Measurements from ENCODE around the gene PKMYT1. TPM values are rescaled to one million over a fixed set of nuclear protein-coding genes. Genes with fewer than 3 reads are reported as not detected.

PKMYT1 gene
- total and polyA plus RNA-seq, 9 of the 15 experiments (the other 6 are each of a cell fraction or from before 2014, with no cell fraction given), result 8.7 to 201 (median 37.8) TPM

DNA sequence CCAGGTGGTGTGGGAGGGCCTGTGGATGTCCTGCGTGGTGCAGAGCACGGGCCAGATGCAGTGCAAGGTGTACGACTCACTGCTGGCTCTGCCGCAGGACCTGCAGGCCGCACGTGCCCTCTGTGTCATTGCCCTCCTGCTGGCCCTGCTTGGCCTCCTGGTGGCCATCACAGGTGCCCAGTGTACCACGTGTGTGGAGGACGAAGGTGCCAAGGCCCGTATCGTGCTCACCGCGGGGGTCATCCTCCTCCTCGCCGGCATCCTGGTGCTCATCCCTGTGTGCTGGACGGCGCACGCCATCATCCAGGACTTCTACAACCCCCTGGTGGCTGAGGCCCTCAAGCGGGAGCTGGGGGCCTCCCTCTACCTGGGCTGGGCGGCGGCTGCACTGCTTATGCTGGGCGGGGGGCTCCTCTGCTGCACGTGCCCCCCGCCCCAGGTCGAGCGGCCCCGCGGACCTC, 33.3 kb upstream of the PKMYT1 start (continued):
- TF ChIP-seq POLR2G (IDR thresholded peaks at IDR 0.05; ENCODE audit: low read depth, low read length) (no peak; the same call in 1 of the 2 replicates), RAD51 (IDR thresholded peaks at IDR 0.05; ENCODE audit: borderline replicate concordance, low read depth) (no peak), STAT5B (CRISPR knock-in tag; IDR thresholded peaks at IDR 0.05) (no peak), CBFA2T2 (conservative IDR thresholded peaks at IDR 0.05) (no peak), RBFOX2 (IDR thresholded peaks at IDR 0.05; ENCODE audit: low read depth, low read length) (no peak)
- TF ChIP-seq, protein P1, sequence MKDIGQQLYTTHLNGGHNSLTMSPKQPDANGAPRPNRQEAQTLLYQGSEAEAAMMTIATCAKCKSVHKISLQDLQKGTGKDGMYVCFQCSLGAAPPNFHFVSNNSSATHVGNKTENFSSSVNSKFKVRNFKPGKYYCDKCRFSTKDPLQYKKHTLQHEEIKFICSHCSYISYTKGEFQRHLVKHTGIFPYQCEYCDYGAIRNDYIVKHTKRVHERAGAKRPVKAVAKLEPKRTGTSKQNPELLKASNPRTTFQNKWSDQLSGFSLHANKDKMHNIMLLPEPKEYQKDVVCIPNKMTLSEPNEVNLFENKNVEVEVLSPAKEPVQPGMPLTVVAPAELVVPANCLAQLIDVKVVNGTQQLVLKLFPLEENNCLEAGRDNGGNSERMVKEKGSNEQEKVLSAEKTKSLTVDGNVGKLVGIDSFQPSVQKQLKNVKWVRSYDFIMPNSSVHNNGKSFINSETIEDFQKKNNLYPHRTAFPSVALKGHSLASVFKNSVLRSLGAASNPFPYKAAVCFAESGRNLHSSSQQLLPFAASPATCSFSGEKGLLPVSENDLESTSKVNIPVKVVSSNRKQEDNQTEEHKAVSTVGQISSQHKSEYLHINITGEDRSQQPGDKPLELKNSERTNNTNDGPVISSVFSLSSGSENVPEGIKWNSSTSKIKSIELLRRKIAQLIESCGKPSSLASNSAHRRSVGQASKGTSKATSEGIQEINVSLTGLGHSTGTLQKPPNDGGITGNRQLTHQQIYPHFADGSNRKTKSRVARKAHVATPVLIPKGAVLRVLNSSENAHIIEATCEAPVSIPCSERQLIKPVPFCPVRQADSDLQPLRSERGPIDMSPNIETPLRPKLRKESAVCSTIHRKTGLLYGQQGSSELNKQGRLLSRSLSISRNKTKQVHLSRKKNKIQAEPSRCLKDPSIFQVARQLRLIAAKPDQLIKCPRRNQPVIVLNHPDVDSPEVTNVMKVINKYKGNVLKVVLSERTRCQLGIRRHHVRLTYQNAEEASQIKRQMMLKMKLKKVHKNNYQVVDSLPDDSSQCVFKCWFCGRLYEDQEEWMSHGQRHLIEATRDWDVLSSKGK (CRISPR knock-in tag; IDR thresholded peaks at IDR 0.05), result no peak
- TF ChIP-seq, protein P2, sequence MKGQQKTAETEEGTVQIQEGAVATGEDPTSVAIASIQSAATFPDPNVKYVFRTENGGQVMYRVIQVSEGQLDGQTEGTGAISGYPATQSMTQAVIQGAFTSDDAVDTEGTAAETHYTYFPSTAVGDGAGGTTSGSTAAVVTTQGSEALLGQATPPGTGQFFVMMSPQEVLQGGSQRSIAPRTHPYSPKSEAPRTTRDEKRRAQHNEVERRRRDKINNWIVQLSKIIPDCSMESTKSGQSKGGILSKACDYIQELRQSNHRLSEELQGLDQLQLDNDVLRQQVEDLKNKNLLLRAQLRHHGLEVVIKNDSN (CRISPR knock-in tag; IDR thresholded peaks at IDR 0.05), result peak; percentile 46; the same call in 1 of the 2 replicates
- TF ChIP-seq, protein P3, sequence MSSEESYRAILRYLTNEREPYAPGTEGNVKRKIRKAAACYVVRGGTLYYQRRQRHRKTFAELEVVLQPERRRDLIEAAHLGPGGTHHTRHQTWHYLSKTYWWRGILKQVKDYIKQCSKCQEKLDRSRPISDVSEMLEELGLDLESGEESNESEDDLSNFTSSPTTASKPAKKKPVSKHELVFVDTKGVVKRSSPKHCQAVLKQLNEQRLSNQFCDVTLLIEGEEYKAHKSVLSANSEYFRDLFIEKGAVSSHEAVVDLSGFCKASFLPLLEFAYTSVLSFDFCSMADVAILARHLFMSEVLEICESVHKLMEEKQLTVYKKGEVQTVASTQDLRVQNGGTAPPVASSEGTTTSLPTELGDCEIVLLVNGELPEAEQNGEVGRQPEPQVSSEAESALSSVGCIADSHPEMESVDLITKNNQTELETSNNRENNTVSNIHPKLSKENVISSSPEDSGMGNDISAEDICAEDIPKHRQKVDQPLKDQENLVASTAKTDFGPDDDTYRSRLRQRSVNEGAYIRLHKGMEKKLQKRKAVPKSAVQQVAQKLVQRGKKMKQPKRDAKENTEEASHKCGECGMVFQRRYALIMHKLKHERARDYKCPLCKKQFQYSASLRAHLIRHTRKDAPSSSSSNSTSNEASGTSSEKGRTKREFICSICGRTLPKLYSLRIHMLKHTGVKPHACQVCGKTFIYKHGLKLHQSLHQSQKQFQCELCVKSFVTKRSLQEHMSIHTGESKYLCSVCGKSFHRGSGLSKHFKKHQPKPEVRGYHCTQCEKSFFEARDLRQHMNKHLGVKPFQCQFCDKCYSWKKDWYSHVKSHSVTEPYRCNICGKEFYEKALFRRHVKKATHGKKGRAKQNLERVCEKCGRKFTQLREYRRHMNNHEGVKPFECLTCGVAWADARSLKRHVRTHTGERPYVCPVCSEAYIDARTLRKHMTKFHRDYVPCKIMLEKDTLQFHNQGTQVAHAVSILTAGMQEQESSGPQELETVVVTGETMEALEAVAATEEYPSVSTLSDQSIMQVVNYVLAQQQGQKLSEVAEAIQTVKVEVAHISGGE (CRISPR knock-in tag; IDR thresholded peaks at IDR 0.05), result no peak
- TF ChIP-seq, protein P4, sequence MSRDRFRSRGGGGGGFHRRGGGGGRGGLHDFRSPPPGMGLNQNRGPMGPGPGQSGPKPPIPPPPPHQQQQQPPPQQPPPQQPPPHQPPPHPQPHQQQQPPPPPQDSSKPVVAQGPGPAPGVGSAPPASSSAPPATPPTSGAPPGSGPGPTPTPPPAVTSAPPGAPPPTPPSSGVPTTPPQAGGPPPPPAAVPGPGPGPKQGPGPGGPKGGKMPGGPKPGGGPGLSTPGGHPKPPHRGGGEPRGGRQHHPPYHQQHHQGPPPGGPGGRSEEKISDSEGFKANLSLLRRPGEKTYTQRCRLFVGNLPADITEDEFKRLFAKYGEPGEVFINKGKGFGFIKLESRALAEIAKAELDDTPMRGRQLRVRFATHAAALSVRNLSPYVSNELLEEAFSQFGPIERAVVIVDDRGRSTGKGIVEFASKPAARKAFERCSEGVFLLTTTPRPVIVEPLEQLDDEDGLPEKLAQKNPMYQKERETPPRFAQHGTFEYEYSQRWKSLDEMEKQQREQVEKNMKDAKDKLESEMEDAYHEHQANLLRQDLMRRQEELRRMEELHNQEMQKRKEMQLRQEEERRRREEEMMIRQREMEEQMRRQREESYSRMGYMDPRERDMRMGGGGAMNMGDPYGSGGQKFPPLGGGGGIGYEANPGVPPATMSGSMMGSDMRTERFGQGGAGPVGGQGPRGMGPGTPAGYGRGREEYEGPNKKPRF (IDR thresholded peaks at IDR 0.05; ENCODE audit: low read depth, low read length), result no peak
